SU-DHL-6 (cell line): ENCODE results near the gene DSTYK.

Experiments used
- CTCF ChIP-seq: fragments of 200-600 bp; sonication (generic); IDR thresholded peaks from one replicate; pipeline ENCODE4 v1.5.1; 2017; ENCODE audit warnings: antibody characterized with exemption, mild to moderate bottlenecking, low read length, moderate library complexity; ENCODE audit not compliant: insufficient read depth, poor library complexity, severe bottlenecking
- EZH2phosphoT487 ChIP-seq: fragments of 200-600 bp; sonication (generic), shearing (Covaris generic); conservative IDR thresholded peaks from 2 replicates; pipeline ENCODE4 v1.6.1; 2018; ENCODE audit warnings: mild to moderate bottlenecking, antibody characterized with exemption, low read length, moderate library complexity, mixed read lengths

DNA sequence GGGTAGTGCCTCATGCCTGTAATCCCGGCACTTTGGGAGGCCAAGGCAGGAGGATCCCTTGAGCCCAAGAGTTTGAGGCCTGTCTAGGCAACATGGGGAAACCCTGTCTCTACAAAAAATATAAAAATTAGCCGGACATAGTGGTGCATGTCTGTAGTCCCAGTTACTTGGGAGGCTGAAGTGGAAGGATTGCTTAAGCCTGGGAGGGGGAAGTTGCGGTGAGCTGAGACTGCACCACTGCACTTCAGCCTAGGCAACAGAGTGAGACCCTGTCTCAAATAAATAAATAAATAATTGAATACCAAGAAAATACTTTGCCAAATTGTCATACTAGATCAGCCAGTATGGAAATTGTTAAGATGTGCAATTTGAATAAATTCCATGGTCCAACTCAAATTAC is 83.9 kb downstream of the DSTYK start:
- TF ChIP-seq CTCF (no peak), EZH2phosphoT487 (no peak)
